Esophagus muscularis mucosa (tissue), 3 donors: ENCODE measurements around the gene LRRK1.

Experiments
- POLR2A ChIP-seq: fragments of 450-650 bp; IDR thresholded peaks from one replicate; pipeline ENCODE4 v1.6.1; 2017; ENCODE audit warnings: antibody characterized with exemption, moderate library complexity, mild to moderate bottlenecking, low read depth
- TF ChIP-seq, protein P1 (sequence below), 3 experiments: fragments of 200-600 bp in 2 of 3; fragments of 450-650 bp in 1 of 3; sonication (generic) in 2 of 3; IDR thresholded peaks; one replicate each; pipeline ENCODE4 v1.5.1; 2017 to 2019; ENCODE audit warnings: antibody characterized with exemption in 3 of 3, mild to moderate bottlenecking in 2 of 3, moderate library complexity in 1 of 3

GRCh38 chr15:101049282-101049681 lies 130.1 kb downstream of the LRRK1 start:
- TF ChIP-seq, protein P1, sequence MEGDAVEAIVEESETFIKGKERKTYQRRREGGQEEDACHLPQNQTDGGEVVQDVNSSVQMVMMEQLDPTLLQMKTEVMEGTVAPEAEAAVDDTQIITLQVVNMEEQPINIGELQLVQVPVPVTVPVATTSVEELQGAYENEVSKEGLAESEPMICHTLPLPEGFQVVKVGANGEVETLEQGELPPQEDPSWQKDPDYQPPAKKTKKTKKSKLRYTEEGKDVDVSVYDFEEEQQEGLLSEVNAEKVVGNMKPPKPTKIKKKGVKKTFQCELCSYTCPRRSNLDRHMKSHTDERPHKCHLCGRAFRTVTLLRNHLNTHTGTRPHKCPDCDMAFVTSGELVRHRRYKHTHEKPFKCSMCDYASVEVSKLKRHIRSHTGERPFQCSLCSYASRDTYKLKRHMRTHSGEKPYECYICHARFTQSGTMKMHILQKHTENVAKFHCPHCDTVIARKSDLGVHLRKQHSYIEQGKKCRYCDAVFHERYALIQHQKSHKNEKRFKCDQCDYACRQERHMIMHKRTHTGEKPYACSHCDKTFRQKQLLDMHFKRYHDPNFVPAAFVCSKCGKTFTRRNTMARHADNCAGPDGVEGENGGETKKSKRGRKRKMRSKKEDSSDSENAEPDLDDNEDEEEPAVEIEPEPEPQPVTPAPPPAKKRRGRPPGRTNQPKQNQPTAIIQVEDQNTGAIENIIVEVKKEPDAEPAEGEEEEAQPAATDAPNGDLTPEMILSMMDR (IDR thresholded peaks at IDR 0.05) = no peak
- TF ChIP-seq POLR2A = no peak
